Neural cell (in vitro differentiated cells): ENCODE results near the gene ITPR2.

ENCODE experiments used
- EP300 ChIP-seq: fragments of 450-650 bp; conservative IDR thresholded peaks from 2 replicates; pipeline ENCODE4 v1.6.1; 2014; ENCODE audit warnings: antibody characterized with exemption, mild to moderate bottlenecking, moderate library complexity; ENCODE audit not compliant: poor library complexity, severe bottlenecking
- EZH2 ChIP-seq: fragments of 200-600, 300-800 bp; shearing (Covaris generic), sonication (generic); IDR thresholded peaks from 2 replicates; pipeline ENCODE4 v1.6.1; 2014; ENCODE audit warnings: antibody characterized with exemption, low read length, borderline replicate concordance, mild to moderate bottlenecking; ENCODE audit not compliant: insufficient read depth, poor library complexity, severe bottlenecking
- MXI1 ChIP-seq: fragments of 450-650 bp; conservative IDR thresholded peaks from 2 replicates; pipeline ENCODE4 v1.6.1; 2014; ENCODE audit warnings: antibody characterized with exemption, mild to moderate bottlenecking; ENCODE audit not compliant: poor library complexity, severe bottlenecking
- POLR2AphosphoS5 ChIP-seq: IDR thresholded peaks from 2 replicates; pipeline ENCODE4 v1.6.1; 2012
- RAD21 ChIP-seq: fragments of 450-650 bp; conservative IDR thresholded peaks from 2 replicates; pipeline ENCODE4 v1.6.1; 2014; ENCODE audit warnings: antibody characterized with exemption, mild to moderate bottlenecking, moderate library complexity
- SMC3 ChIP-seq: fragments of 450-650 bp; conservative IDR thresholded peaks from 2 replicates; pipeline ENCODE4 v1.6.1; 2014; ENCODE audit warnings: antibody characterized with exemption, mild to moderate bottlenecking, moderate library complexity; ENCODE audit not compliant: poor library complexity
- TAF1 ChIP-seq: IDR thresholded peaks from 2 replicates; pipeline ENCODE4 v1.6.1; 2012; ENCODE audit warnings: low read depth
- TF ChIP-seq, protein P1 (sequence below): fragments of 450-650 bp; IDR thresholded peaks from 2 replicates; pipeline ENCODE4 v1.5.1; 2014; ENCODE audit warnings: antibody characterized with exemption, mild to moderate bottlenecking, moderate library complexity; ENCODE audit not compliant: poor library complexity, severe bottlenecking

DNA sequence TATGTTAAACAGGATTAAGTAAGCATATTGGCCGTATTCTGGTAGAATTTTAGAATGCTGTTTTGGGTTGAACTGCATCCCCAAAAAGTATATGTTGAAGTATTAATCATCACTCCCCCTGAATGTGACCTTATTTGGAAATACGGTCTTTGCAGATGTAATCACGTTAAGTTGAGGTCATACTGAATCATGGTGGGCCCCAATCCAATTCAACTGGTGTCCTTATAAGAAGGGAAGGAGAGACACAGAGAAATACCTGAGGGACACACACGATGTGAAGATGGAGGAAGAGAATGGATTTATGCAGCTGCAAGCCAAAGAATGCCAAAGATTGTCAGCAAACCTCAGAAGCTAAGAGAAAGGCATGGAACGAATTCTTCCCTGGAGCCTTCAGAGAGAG lies 268.6 kb downstream of the ITPR2 start:
- TF ChIP-seq, protein P1, sequence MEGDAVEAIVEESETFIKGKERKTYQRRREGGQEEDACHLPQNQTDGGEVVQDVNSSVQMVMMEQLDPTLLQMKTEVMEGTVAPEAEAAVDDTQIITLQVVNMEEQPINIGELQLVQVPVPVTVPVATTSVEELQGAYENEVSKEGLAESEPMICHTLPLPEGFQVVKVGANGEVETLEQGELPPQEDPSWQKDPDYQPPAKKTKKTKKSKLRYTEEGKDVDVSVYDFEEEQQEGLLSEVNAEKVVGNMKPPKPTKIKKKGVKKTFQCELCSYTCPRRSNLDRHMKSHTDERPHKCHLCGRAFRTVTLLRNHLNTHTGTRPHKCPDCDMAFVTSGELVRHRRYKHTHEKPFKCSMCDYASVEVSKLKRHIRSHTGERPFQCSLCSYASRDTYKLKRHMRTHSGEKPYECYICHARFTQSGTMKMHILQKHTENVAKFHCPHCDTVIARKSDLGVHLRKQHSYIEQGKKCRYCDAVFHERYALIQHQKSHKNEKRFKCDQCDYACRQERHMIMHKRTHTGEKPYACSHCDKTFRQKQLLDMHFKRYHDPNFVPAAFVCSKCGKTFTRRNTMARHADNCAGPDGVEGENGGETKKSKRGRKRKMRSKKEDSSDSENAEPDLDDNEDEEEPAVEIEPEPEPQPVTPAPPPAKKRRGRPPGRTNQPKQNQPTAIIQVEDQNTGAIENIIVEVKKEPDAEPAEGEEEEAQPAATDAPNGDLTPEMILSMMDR: no peak
- TF ChIP-seq POLR2AphosphoS5 (no peak), TAF1 (no peak), EP300 (no peak), SMC3 (no peak), EZH2 (no peak), RAD21 (no peak), MXI1 (no peak)
